ENCODE results near the gene OR51L1. TPM values are rescaled to one million over a fixed set of nuclear protein-coding genes. Genes with fewer than 3 reads are reported as not detected.

OR51L1 gene
- total and polyA plus RNA-seq, 2 of the 8 experiments (the other 6 are each of a cell fraction or from before 2014, with no cell fraction given), result not detected

- no peak for DNase-seq (ENCODE audit: low read depth in 1 of 2, low spot score in 2 of 2)
- Histone ChIP-seq H3K27ac (ENCODE audit: low read depth, low read length) (no peak overlapping the region), H3K56ac (replicated peaks; ENCODE audit: insufficient read length, low read depth, low read length) (no peak overlapping the region), H3K23ac (ENCODE audit: insufficient read length) (no peak overlapping the region), H3K27me3 (replicated peaks in 1 of 4; ENCODE audit: control insufficient read depth in 3 of 4, extremely low read depth in 1 of 4, insufficient read depth in 3 of 4, low read length in 3 of 4) (no peaks in the 10 kb centered on the region), H2AK5ac (ENCODE audit: low read depth, low read length) (no peak overlapping the region), H4K20me1 (replicated peaks in 1 of 2; ENCODE audit: control insufficient read depth in 1 of 2, insufficient read depth in 2 of 2, low read length in 2 of 2) (no peaks in the 10 kb centered on the region), H4K91ac (replicated peaks; ENCODE audit: insufficient read length, low read length) (no peak overlapping the region), H2AFZ (ENCODE audit: low read length) (no peak overlapping the region), H2BK20ac (ENCODE audit: low read length) (no peak overlapping the region), H3K4me3 (ENCODE audit: extremely low read depth in 1 of 4, insufficient read depth in 2 of 4, low read depth in 3 of 4, low read length in 4 of 4) (no peak overlapping the region), H3K79me2 (ENCODE audit: control insufficient read depth in 1 of 2, insufficient read depth in 2 of 2, low read length in 2 of 2) (no peaks in the 10 kb centered on the region), H4K5ac (ENCODE audit: insufficient read length, low read depth, low read length) (no peak overlapping the region), H3K9me3 (ENCODE audit: insufficient read depth in 2 of 2, low read depth in 1 of 2, low read length in 1 of 2) (no peaks in the 10 kb centered on the region), H3K4me1 (replicated peaks in 1 of 4; ENCODE audit: control insufficient read depth in 3 of 4, insufficient read depth in 4 of 4, low read length in 3 of 4) (no peaks in the 10 kb centered on the region), H3K4me2 (ENCODE audit: insufficient read depth in 1 of 2, low read depth in 2 of 2, low read length in 2 of 2) (no peak overlapping the region), H3K23me2 (ENCODE audit: low read depth, low read length) (no peaks in the 10 kb centered on the region), H3K14ac (ENCODE audit: insufficient read length) (no peak overlapping the region), H2BK5ac (ENCODE audit: low read depth, low read length) (no peak overlapping the region), H2BK15ac (ENCODE audit: low read length) (no peak overlapping the region), H3K4ac (replicated peaks; ENCODE audit: insufficient read length, low read depth, low read length) (no peak overlapping the region), H3K79me1 (ENCODE audit: low read depth, low read length) (no peaks in the 10 kb centered on the region), H3K18ac (ENCODE audit: extremely low read depth, low read length) (no peak overlapping the region), H4K8ac (ENCODE audit: extremely low read depth, insufficient read depth, low read length) (no peak overlapping the region), H2BK12ac (ENCODE audit: low read depth, low read length) (no peak overlapping the region), H3K36me3 (ENCODE audit: control insufficient read depth in 2 of 4, insufficient read depth in 4 of 4, low read length in 3 of 4) (no peaks in the 10 kb centered on the region), H3K9ac (replicated peaks in 1 of 4; ENCODE audit: extremely low read depth in 1 of 4, low read depth in 3 of 4, low read length in 3 of 4) (no peak overlapping the region), H2BK120ac (replicated peaks; ENCODE audit: low read depth, low read length) (no peak overlapping the region)
- POLR2A ChIA-PET (ENCODE audit: partially characterized antibody), result no interaction called here
- no peak for FAIRE-seq
- 89% methylated on average over 3 of the region's 3 CpGs; no CpG with 5 or more reads in 1 of the 2 experiments for WGBS, 2 experiments (ENCODE audit: extremely low coverage in 1 of 2, insufficient coverage in 1 of 2, insufficient read length in 1 of 2, insufficient replicate concordance in 2 of 2, low coverage in 1 of 2, low lambda C conversion rate in 2 of 2, missing lambda C conversion rate in 1 of 2)
- CTCF ChIA-PET (ENCODE audit: partially characterized antibody), result interaction anchor here (0.6 kb wide), 1 partner anchor 343 kb away, joined by 3 read pairs; no protein-coding TSS in a partner anchor
- TF ChIP-seq KDM1A (IDR thresholded peaks at IDR 0.05; ENCODE audit: borderline replicate concordance, low read length), result no peak
Measured at GRCh38 chr11:4979036-4979435, 15.6 kb upstream of the OR51L1 start.
